HEK293 (cell line): ENCODE results near the gene GLRA1.

Experiments used
- CTCF ChIA-PET: fragments of 350-600 bp; formaldehyde crosslinking; extraction: SDS; loops from one replicate; lab custom pipeline; 2021; ENCODE audit warnings: antibody characterized with exemption; lab: Yijun Ruan, JAX
- POLR2A ChIA-PET: fragments of 300-600 bp; formaldehyde crosslinking; extraction: SDS; loops from one replicate; lab custom pipeline; 2020; ENCODE audit warnings: antibody characterized with exemption, inconsistent platforms; lab: Yijun Ruan, JAX
- H3K27ac ChIP-seq: fragments of 200-500 bp; sonication (Bioruptor generic); 2 replicates; pipeline ENCODE4 v1.5.1; 2014; ENCODE audit warnings: low read depth, low read length, control low read depth, inconsistent platforms; ENCODE audit errors: extremely low read depth
- H3K36me3 ChIP-seq, 2 experiments: fragments of 200-500 bp in 1 of 2; sonication (Bioruptor generic) in 1 of 2; 1 replicate in 1 of 2; 2 replicates in 1 of 2; pipeline ENCODE4 v1.5.1; 2014 to 2017; ENCODE audit warnings: inconsistent platforms in 2 of 2, low read length in 2 of 2; ENCODE audit not compliant: control insufficient read depth in 2 of 2, insufficient read depth in 1 of 2
- H3K4me1 ChIP-seq: fragments of 200-500 bp; sonication (Bioruptor generic); 2 replicates; pipeline ENCODE4 v1.5.1; 2014; ENCODE audit warnings: mild to moderate bottlenecking, low read length, inconsistent platforms; ENCODE audit not compliant: control insufficient read depth, insufficient read depth
- H3K4me3 ChIP-seq: 2 replicates; pipeline ENCODE4 v1.5.1; 2011; ENCODE audit warnings: low read depth, mild to moderate bottlenecking, control low read depth, low read length, moderate library complexity
- H3K9me3 ChIP-seq: fragments of 200-500 bp; sonication (Bioruptor generic); 2 replicates; pipeline ENCODE4 v1.5.1; 2014; ENCODE audit warnings: low read depth, low read length, inconsistent platforms; ENCODE audit not compliant: control insufficient read depth, insufficient read depth
- CTCF ChIP-seq: fragments of 450-650 bp; formaldehyde crosslinking; IDR thresholded peaks from 2 replicates; pipeline ENCODE4 v1.5.1; 2016; ENCODE audit warnings: missing biosample characterization, missing genetic modification characterization
- MEIS1 ChIP-seq: sonication (generic); formaldehyde crosslinking; IDR thresholded peaks from 2 replicates; pipeline ENCODE4 v1.8.1; 2022; ENCODE audit warnings: missing genetic modification reagents, mild to moderate bottlenecking, borderline replicate concordance
- PRDM10 ChIP-seq: fragments of 450-650 bp; formaldehyde crosslinking; IDR thresholded peaks from 2 replicates; pipeline ENCODE4 v1.5.1; 2016; ENCODE audit warnings: missing biosample characterization, missing genetic modification characterization
- REPIN1 ChIP-seq: fragments of 450-650 bp; formaldehyde crosslinking; IDR thresholded peaks from 2 replicates; pipeline ENCODE4 v1.5.1; 2017; ENCODE audit warnings: missing biosample characterization, missing genetic modification characterization, low read depth
- SCRT1 ChIP-seq: fragments of 450-650 bp; formaldehyde crosslinking; IDR thresholded peaks from 2 replicates; pipeline ENCODE4 v1.5.1; 2016; ENCODE audit warnings: missing biosample characterization, missing genetic modification characterization, borderline replicate concordance
- SCRT2 ChIP-seq: fragments of 450-650 bp; formaldehyde crosslinking; IDR thresholded peaks from 2 replicates; pipeline ENCODE4 v1.5.1; 2016; ENCODE audit warnings: missing biosample characterization, missing genetic modification characterization
- YY1 ChIP-seq: fragments of 450-650 bp; formaldehyde crosslinking; IDR thresholded peaks from 2 replicates; pipeline ENCODE4 v1.5.1; 2018; ENCODE audit warnings: missing biosample characterization, missing genetic modification characterization
- ZNF121 ChIP-seq: fragments of 450-650 bp; formaldehyde crosslinking; IDR thresholded peaks from 2 replicates; pipeline ENCODE4 v1.5.1; 2016; ENCODE audit warnings: missing biosample characterization, missing genetic modification characterization
- ZNF146 ChIP-seq: fragments of 450-650 bp; formaldehyde crosslinking; IDR thresholded peaks from 2 replicates; pipeline ENCODE4 v1.5.1; 2016; ENCODE audit warnings: missing biosample characterization, missing genetic modification characterization
- ZNF394 ChIP-seq: fragments of 450-650 bp; formaldehyde crosslinking; IDR thresholded peaks from 2 replicates; pipeline ENCODE4 v1.5.1; 2016; ENCODE audit warnings: missing biosample characterization, missing genetic modification characterization, mild to moderate bottlenecking, moderate library complexity, borderline replicate concordance
- ZNF629 ChIP-seq: fragments of 450-650 bp; formaldehyde crosslinking; IDR thresholded peaks from 2 replicates; pipeline ENCODE4 v1.5.1; 2017; ENCODE audit warnings: missing biosample characterization, missing genetic modification characterization
- ZNF660 ChIP-seq: fragments of 450-650 bp; IDR thresholded peaks from 2 replicates; pipeline ENCODE4 v1.5.1; 2018; ENCODE audit warnings: missing biosample characterization, mild to moderate bottlenecking, missing genetic modification characterization
- TF ChIP-seq, protein P1 (sequence below): fragments of 450-650 bp; formaldehyde crosslinking; IDR thresholded peaks from 2 replicates; pipeline ENCODE4 v1.5.1; 2016; ENCODE audit warnings: missing biosample characterization, missing genetic modification characterization, low read depth
- TF ChIP-seq, protein P2 (sequence below): fragments of 450-650 bp; formaldehyde crosslinking; IDR thresholded peaks from 2 replicates; pipeline ENCODE4 v1.5.1; 2016; ENCODE audit warnings: missing biosample characterization, missing genetic modification characterization
- TF ChIP-seq, protein P3 (sequence below): fragments of 450-650 bp; formaldehyde crosslinking; IDR thresholded peaks from 2 replicates; pipeline ENCODE4 v1.5.1; 2016; ENCODE audit warnings: missing biosample characterization, missing genetic modification characterization, borderline replicate concordance

Gene GLRA1

GRCh38 chr5:151812757-151813309 is 111.8 kb downstream of the GLRA1 start:
- Histone ChIP-seq H3K9me3 (no peaks in the 10 kb centered on the region), H3K4me1 (no peaks in the 10 kb centered on the region), H3K36me3 (peaks cover 28 to 81% of the 10 kb centered on the region in 2 experiments)
- TF ChIP-seq SCRT1 (tag by site-specific recombination) (0 out of 2 replicates have a peak, but pooled peaks have one; percentile 61), CTCF (tag by site-specific recombination) (no peak), PRDM10 (tag by site-specific recombination) (no peak), SCRT2 (tag by site-specific recombination) (peak; percentile 78), ZNF146 (tag by site-specific recombination) (no peak), YY1 (tag by site-specific recombination) (no peak), ZNF629 (tag by site-specific recombination) (no peak)
- TF ChIP-seq, all 188 proteins: peak for 2
- Histone ChIP-seq H3K27ac (no peak overlapping the region), H3K4me3 (no peak overlapping the region)
- CTCF ChIA-PET: interaction anchor here (0.5 to 1.4 kb wide), 3 partner anchors 12 to 330 kb away, joined by 3 to 4 read pairs (median 4); no protein-coding TSS in a partner anchor
- POLR2A ChIA-PET: interaction anchor here (1.9 kb wide), 1 partner anchor 41 kb away, joined by 4 read pairs; the partner anchor contains the start of gene G3BP1

DNA sequence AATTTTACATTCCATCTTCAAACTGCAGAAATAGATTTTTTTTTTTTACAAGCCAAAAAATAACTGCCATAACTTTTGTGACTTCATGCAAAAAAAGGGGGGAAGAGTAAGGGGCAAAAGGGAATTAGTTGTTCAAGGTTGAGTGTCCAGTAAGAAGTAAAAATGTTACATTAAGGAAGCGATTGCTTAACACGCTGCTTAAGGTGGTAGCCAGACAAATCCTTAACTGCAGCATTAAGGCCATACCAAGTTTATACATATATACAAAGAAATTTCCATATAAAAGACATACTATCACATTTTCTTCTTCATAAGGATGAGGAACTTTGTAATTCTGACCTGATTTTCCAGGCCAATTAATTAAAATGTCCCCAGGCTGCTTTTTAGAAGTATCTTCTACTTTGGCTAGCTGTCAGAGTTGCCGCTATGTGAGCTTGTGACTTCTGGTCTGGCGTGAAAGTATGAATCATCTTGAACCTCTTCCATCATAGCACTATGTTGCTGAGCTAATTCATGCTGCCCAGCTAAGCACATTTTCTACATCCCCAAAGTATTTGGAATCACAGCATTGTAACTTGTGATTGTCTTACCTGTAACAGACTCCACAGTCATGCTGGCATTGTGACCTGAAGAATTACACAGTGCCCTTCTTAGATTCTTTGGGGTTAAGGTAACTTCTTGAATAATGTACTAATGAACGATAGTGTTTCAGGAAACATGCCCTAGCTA is 112.9 kb downstream of the GLRA1 start:
- Histone ChIP-seq H3K36me3 (peaks cover 28 to 87% of the 10 kb centered on the region in 2 experiments), H3K4me1 (no peaks in the 10 kb centered on the region), H3K9me3 (no peaks in the 10 kb centered on the region), H3K27ac (no peak overlapping the region), H3K4me3 (no peak overlapping the region)
- ChIA-PET POLR2A (interaction anchor here (1.9 kb wide), 1 partner anchor 40 kb away, joined by 4 read pairs; the partner anchor contains the start of gene G3BP1), CTCF (interaction anchor here (0.5 to 1.4 kb wide), 5 partner anchors 14 to 331 kb away, joined by 3 to 4 read pairs (median 4); no protein-coding TSS in a partner anchor)
- TF ChIP-seq ZNF394 (tag by site-specific recombination): no peak
- TF ChIP-seq ZNF660 (tag by site-specific recombination): no peak
- TF ChIP-seq, protein P1, sequence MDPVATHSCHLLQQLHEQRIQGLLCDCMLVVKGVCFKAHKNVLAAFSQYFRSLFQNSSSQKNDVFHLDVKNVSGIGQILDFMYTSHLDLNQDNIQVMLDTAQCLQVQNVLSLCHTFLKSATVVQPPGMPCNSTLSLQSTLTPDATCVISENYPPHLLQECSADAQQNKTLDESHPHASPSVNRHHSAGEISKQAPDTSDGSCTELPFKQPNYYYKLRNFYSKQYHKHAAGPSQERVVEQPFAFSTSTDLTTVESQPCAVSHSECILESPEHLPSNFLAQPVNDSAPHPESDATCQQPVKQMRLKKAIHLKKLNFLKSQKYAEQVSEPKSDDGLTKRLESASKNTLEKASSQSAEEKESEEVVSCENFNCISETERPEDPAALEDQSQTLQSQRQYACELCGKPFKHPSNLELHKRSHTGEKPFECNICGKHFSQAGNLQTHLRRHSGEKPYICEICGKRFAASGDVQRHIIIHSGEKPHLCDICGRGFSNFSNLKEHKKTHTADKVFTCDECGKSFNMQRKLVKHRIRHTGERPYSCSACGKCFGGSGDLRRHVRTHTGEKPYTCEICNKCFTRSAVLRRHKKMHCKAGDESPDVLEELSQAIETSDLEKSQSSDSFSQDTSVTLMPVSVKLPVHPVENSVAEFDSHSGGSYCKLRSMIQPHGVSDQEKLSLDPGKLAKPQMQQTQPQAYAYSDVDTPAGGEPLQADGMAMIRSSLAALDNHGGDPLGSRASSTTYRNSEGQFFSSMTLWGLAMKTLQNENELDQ (tag by site-specific recombination): no peak
- no peak for TF ChIP-seq MEIS1 (CRISPR knock-in tag)
- TF ChIP-seq, protein P2, sequence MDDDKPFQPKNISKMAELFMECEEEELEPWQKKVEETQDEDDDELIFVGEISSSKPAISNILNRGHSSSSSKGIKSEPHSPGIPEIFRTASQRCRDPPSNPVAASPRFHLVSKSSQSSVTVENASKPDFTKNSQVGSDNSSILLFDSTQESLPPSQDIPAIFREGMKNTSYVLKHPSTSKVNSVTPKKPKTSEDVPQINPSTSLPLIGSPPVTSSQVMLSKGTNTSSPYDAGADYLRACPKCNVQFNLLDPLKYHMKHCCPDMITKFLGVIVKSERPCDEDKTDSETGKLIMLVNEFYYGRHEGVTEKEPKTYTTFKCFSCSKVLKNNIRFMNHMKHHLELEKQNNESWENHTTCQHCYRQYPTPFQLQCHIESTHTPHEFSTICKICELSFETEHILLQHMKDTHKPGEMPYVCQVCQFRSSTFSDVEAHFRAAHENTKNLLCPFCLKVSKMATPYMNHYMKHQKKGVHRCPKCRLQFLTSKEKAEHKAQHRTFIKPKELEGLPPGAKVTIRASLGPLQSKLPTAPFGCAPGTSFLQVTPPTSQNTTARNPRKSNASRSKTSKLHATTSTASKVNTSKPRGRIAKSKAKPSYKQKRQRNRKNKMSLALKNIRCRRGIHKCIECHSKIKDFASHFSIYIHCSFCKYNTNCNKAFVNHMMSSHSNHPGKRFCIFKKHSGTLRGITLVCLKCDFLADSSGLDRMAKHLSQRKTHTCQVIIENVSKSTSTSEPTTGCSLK (tag by site-specific recombination): no peak
- TF ChIP-seq REPIN1: no peak
- TF ChIP-seq, protein P3, sequence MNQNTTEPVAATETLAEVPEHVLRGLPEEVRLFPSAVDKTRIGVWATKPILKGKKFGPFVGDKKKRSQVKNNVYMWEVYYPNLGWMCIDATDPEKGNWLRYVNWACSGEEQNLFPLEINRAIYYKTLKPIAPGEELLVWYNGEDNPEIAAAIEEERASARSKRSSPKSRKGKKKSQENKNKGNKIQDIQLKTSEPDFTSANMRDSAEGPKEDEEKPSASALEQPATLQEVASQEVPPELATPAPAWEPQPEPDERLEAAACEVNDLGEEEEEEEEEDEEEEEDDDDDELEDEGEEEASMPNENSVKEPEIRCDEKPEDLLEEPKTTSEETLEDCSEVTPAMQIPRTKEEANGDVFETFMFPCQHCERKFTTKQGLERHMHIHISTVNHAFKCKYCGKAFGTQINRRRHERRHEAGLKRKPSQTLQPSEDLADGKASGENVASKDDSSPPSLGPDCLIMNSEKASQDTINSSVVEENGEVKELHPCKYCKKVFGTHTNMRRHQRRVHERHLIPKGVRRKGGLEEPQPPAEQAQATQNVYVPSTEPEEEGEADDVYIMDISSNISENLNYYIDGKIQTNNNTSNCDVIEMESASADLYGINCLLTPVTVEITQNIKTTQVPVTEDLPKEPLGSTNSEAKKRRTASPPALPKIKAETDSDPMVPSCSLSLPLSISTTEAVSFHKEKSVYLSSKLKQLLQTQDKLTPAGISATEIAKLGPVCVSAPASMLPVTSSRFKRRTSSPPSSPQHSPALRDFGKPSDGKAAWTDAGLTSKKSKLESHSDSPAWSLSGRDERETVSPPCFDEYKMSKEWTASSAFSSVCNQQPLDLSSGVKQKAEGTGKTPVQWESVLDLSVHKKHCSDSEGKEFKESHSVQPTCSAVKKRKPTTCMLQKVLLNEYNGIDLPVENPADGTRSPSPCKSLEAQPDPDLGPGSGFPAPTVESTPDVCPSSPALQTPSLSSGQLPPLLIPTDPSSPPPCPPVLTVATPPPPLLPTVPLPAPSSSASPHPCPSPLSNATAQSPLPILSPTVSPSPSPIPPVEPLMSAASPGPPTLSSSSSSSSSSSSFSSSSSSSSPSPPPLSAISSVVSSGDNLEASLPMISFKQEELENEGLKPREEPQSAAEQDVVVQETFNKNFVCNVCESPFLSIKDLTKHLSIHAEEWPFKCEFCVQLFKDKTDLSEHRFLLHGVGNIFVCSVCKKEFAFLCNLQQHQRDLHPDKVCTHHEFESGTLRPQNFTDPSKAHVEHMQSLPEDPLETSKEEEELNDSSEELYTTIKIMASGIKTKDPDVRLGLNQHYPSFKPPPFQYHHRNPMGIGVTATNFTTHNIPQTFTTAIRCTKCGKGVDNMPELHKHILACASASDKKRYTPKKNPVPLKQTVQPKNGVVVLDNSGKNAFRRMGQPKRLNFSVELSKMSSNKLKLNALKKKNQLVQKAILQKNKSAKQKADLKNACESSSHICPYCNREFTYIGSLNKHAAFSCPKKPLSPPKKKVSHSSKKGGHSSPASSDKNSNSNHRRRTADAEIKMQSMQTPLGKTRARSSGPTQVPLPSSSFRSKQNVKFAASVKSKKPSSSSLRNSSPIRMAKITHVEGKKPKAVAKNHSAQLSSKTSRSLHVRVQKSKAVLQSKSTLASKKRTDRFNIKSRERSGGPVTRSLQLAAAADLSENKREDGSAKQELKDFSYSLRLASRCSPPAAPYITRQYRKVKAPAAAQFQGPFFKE (tag by site-specific recombination): no peak
- no peak for TF ChIP-seq ZNF121 (tag by site-specific recombination)
